DOHH2 (cell line): ENCODE results near the gene HDLBP.

Source experiments
- EZH2phosphoT487 ChIP-seq: fragments of 200-600 bp; sonication (generic); IDR thresholded peaks from 2 replicates; pipeline ENCODE4 v1.6.1; 2017; ENCODE audit warnings: borderline replicate concordance, mild to moderate bottlenecking, antibody characterized with exemption, low read length, moderate library complexity, mixed read lengths
- TF ChIP-seq, protein P1 (sequence below): fragments of 200-600 bp; sonication (generic); IDR thresholded peaks from one replicate; pipeline ENCODE4 v1.5.1; 2014; ENCODE audit warnings: antibody characterized with exemption, mild to moderate bottlenecking, low read depth, low read length; ENCODE audit not compliant: poor library complexity, severe bottlenecking

DNA sequence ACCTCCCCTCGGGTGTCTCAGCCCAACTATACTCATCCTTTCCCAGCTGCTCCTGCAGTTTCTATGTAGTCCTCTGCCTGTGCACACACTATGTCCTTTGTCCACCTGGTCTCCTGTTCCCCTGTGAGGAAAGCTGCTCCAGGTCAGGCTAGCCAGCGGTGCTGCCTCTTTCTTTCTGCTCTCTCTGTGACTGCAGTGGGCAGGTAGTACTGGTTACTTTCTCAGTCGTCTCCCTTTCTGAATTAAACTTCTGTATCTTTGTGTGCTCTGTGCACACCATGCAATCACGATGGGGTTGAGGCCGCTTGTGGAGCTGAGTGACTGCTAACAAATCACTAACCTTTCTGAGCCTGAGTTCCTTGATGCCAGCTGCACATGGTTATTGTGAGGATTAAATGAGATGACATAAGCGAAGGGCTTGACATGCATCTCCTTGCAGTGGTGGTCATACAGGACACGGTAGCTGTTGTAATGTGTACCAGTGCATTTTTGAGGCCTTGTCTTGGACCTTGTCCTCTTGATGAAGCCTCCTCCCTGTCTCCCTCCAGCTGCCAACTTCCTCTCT, 44.1 kb upstream of the HDLBP start:
- TF ChIP-seq, protein P1, sequence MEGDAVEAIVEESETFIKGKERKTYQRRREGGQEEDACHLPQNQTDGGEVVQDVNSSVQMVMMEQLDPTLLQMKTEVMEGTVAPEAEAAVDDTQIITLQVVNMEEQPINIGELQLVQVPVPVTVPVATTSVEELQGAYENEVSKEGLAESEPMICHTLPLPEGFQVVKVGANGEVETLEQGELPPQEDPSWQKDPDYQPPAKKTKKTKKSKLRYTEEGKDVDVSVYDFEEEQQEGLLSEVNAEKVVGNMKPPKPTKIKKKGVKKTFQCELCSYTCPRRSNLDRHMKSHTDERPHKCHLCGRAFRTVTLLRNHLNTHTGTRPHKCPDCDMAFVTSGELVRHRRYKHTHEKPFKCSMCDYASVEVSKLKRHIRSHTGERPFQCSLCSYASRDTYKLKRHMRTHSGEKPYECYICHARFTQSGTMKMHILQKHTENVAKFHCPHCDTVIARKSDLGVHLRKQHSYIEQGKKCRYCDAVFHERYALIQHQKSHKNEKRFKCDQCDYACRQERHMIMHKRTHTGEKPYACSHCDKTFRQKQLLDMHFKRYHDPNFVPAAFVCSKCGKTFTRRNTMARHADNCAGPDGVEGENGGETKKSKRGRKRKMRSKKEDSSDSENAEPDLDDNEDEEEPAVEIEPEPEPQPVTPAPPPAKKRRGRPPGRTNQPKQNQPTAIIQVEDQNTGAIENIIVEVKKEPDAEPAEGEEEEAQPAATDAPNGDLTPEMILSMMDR = no peak
- no peak for TF ChIP-seq EZH2phosphoT487
